HL-60 (cell line): Measurements from ENCODE around the gene SSPN.

ENCODE experiments used
- CTCF ChIP-seq: IDR thresholded peaks from one replicate; pipeline ENCODE4 v1.5.1; 2011; ENCODE audit warnings: low read length, control low read depth, inconsistent platforms; ENCODE audit not compliant: insufficient read depth
- GABPA ChIP-seq: IDR thresholded peaks from 2 replicates; pipeline ENCODE4 v1.6.1; 2012; ENCODE audit warnings: low read depth
- POLR2AphosphoS5 ChIP-seq: IDR thresholded peaks from 2 replicates; pipeline ENCODE4 v1.6.1; 2012; ENCODE audit warnings: low read depth

GRCh38 chr12:26157001-26157400, 38.4 kb upstream of the SSPN start:
- TF ChIP-seq CTCF (no peak), POLR2AphosphoS5 (no peak), GABPA (no peak)
